MM.1S (cell line): ENCODE data around the gene RBFOX1.

ENCODE experiments used
- DNase-seq: peaks from one replicate; pipeline ENCODE4 v3.0.0-alpha.2; 2015
- H2AFZ ChIP-seq: fragments of 300-600 bp; sonication (generic); 2 replicates; pipeline ENCODE4 v1.6.0; 2016; ENCODE audit warnings: antibody characterized with exemption, low read length
- H3F3A ChIP-seq: fragments of 300-600 bp; sonication (generic); 2 replicates; pipeline ENCODE4 v1.6.1; 2016; ENCODE audit warnings: mild to moderate bottlenecking, antibody characterized with exemption, low read length, moderate library complexity, mixed read lengths; ENCODE audit not compliant: insufficient read depth
- H3K27ac ChIP-seq: fragments of 300-600 bp; sonication (generic); 2 replicates; pipeline ENCODE4 v1.5.1; 2016; ENCODE audit warnings: mild to moderate bottlenecking, low read length
- H3K27me3 ChIP-seq: fragments of 300-600 bp; sonication (generic); replicated peaks from 2 replicates; pipeline ENCODE4 v1.6.0; 2016; ENCODE audit warnings: low read length; ENCODE audit not compliant: insufficient read depth
- H3K36me3 ChIP-seq: fragments of 300-600 bp; sonication (generic); replicated peaks from 2 replicates; pipeline ENCODE4 v1.6.1; 2016; ENCODE audit warnings: mild to moderate bottlenecking, low read length, mixed read lengths; ENCODE audit not compliant: insufficient read depth
- H3K4me1 ChIP-seq: fragments of 300-600 bp; sonication (generic); 2 replicates; pipeline ENCODE4 v1.6.1; 2016; ENCODE audit warnings: low read length, mixed read lengths
- H3K4me2 ChIP-seq: fragments of 300-600 bp; sonication (generic); 2 replicates; pipeline ENCODE4 v1.6.0; 2016; ENCODE audit warnings: low read depth, low read length
- H3K4me3 ChIP-seq: fragments of 300-600 bp; sonication (generic); 2 replicates; pipeline ENCODE4 v1.5.1; 2016; ENCODE audit warnings: low read length, mixed read lengths
- H3K79me2 ChIP-seq: fragments of 300-600 bp; sonication (generic); 2 replicates; pipeline ENCODE4 v1.6.1; 2016; ENCODE audit warnings: mixed run types, low read length, mixed read lengths
- H3K9ac ChIP-seq: fragments of 300-600 bp; sonication (generic); 2 replicates; pipeline ENCODE4 v1.6.1; 2016; ENCODE audit warnings: low read length, mixed read lengths
- H3K9me2 ChIP-seq: fragments of 300-600 bp; sonication (generic); replicated peaks from 2 replicates; pipeline ENCODE4 v1.6.1; 2016; ENCODE audit warnings: mild to moderate bottlenecking, low read length, mixed read lengths; ENCODE audit not compliant: insufficient read depth
- H3K9me3 ChIP-seq: fragments of 300-600 bp; sonication (generic); replicated peaks from 2 replicates; pipeline ENCODE4 v1.6.1; 2016; ENCODE audit warnings: mild to moderate bottlenecking, low read length, mixed read lengths; ENCODE audit not compliant: insufficient read depth
- H4K20me1 ChIP-seq: fragments of 300-600 bp; sonication (generic); 2 replicates; pipeline ENCODE4 v1.6.1; 2016; ENCODE audit warnings: mild to moderate bottlenecking, low read length, moderate library complexity, mixed read lengths; ENCODE audit not compliant: insufficient read depth
- EZH2 ChIP-seq: fragments of 300-600 bp; sonication (generic); optimal IDR thresholded peaks from 2 replicates; pipeline ENCODE3; 2017; ENCODE audit warnings: low read depth, mild to moderate bottlenecking, antibody characterized with exemption, low read length, mixed read lengths
- EZH2phosphoT487 ChIP-seq: fragments of 300-600 bp; sonication (generic); IDR thresholded peaks from 2 replicates; pipeline ENCODE4 v1.6.1; 2018; ENCODE audit warnings: antibody characterized with exemption, low read length
- TF ChIP-seq, protein P1 (sequence below): fragments of 300-600 bp; sonication (generic); IDR thresholded peaks from 2 replicates; pipeline ENCODE4 v1.5.1; 2016; ENCODE audit warnings: antibody characterized with exemption, low read length, mixed read lengths

Gene RBFOX1

DNA sequence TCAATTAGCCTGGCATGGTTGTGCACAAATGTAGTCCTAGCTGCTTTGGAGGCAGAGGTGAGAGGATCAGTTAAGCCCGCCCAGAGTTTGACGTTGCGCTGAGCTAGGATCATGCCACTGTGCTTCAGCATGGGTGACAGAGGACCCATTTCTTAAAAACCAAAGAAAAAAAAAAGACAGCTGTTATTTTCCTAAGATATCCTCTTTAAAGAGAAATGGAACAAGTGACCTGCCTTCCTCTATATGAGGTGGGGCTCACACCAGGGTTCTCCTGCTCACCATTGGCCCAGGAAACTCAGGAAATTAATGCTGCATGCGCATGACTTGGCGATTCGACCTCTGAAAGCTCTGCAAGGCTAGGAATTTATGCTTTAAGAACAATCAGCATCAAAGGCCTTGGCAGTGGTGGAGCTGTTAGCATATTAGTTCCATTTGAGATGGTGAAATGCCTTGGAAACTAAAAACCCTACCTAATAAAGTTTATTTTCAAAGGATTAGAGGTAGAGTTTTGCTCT lies 108.3 kb downstream of the RBFOX1 start:
- Histone ChIP-seq H3K27me3 (no peaks in the 10 kb centered on the region), H3K27ac (no peak overlapping the region), H3K79me2 (no peaks in the 10 kb centered on the region), H3K9ac (no peak overlapping the region), H3K4me2 (no peak overlapping the region), H3K36me3 (no peaks in the 10 kb centered on the region), H2AFZ (no peak overlapping the region), H4K20me1 (no peaks in the 10 kb centered on the region), H3K9me3 (no peaks in the 10 kb centered on the region), H3K4me1 (no peaks in the 10 kb centered on the region), H3K4me3 (no peak overlapping the region), H3F3A (no peaks in the 10 kb centered on the region), H3K9me2 (no peaks in the 10 kb centered on the region)
- no peak for DNase-seq
- TF ChIP-seq EZH2 = no peak
- TF ChIP-seq, protein P1, sequence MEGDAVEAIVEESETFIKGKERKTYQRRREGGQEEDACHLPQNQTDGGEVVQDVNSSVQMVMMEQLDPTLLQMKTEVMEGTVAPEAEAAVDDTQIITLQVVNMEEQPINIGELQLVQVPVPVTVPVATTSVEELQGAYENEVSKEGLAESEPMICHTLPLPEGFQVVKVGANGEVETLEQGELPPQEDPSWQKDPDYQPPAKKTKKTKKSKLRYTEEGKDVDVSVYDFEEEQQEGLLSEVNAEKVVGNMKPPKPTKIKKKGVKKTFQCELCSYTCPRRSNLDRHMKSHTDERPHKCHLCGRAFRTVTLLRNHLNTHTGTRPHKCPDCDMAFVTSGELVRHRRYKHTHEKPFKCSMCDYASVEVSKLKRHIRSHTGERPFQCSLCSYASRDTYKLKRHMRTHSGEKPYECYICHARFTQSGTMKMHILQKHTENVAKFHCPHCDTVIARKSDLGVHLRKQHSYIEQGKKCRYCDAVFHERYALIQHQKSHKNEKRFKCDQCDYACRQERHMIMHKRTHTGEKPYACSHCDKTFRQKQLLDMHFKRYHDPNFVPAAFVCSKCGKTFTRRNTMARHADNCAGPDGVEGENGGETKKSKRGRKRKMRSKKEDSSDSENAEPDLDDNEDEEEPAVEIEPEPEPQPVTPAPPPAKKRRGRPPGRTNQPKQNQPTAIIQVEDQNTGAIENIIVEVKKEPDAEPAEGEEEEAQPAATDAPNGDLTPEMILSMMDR = no peak
- TF ChIP-seq EZH2phosphoT487 = no peak

DNA sequence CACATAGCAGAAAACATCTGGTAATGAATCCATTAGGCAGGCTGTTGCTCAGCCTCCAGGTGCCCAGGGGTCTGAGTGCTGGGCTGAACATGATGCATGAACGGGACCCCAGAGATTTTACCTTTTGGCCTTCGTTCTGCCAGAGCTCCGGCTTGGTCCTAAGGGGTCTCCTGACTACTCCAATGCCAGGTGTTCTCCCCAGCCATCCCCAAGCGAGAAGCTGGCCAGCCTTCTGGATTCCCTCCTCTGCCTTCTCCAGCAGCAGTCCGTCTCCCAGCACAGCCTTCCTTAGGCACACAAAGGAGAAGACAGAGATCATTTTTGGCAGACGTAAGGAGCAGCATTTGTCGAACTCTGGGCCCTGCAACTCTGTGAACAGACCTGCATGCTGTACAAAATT lies 109.4 kb downstream of the RBFOX1 start:
- no peaks in the 10 kb centered on the region for H3K4me1 ChIP-seq
- TF ChIP-seq, protein P1 = no peak
- TF ChIP-seq EZH2phosphoT487 (no peak), EZH2 (no peak)

DNA sequence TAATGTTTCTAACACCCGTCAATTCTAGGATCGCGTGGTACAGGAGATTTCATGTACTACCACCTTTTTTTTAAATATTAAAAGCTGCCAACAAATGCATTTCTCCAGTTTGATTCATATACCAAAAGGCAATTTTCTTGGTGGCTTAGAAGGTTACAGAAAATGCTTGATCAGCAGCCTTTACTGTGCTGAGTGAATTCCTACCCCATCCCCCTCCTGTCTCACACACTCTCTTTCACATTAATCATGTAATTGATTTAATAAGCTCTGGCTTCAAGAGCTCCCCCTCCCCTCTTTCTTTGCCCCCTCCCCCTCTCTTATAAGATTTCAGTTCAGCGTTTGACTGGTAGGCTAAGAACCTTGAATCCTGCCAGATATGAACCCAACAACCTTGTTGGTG lies 110.5 kb downstream of the RBFOX1 start:
- Histone ChIP-seq H3K4me2 (no peak overlapping the region), H2AFZ (no peak overlapping the region), H3K36me3 (no peaks in the 10 kb centered on the region), H3K79me2 (no peaks in the 10 kb centered on the region), H3F3A (no peaks in the 10 kb centered on the region), H3K4me1 (no peaks in the 10 kb centered on the region), H3K4me3 (no peak overlapping the region), H3K27me3 (no peaks in the 10 kb centered on the region), H4K20me1 (no peaks in the 10 kb centered on the region), H3K9me2 (no peaks in the 10 kb centered on the region), H3K27ac (no peak overlapping the region), H3K9ac (no peak overlapping the region), H3K9me3 (no peaks in the 10 kb centered on the region)
- TF ChIP-seq EZH2phosphoT487 = no peak
- TF ChIP-seq, protein P1 = no peak
- no peak for TF ChIP-seq EZH2
- DNase-seq = no peak

More for the DNA sequence above, 109.4 kb downstream of the RBFOX1 start:
- H3K4me2 ChIP-seq = no peak overlapping the region
- no peaks in the 10 kb centered on the region for H3F3A ChIP-seq
- H3K79me2 ChIP-seq = no peaks in the 10 kb centered on the region
- no peaks in the 10 kb centered on the region for H3K9me2 ChIP-seq
- no peak overlapping the region for H3K4me3 ChIP-seq
- H3K27me3 ChIP-seq = no peaks in the 10 kb centered on the region
- H4K20me1 ChIP-seq = no peaks in the 10 kb centered on the region
- no peak overlapping the region for H3K9ac ChIP-seq
- H2AFZ ChIP-seq = no peak overlapping the region
- no peak overlapping the region for H3K27ac ChIP-seq
- H3K36me3 ChIP-seq = no peaks in the 10 kb centered on the region
- no peaks in the 10 kb centered on the region for H3K9me3 ChIP-seq
- DNase-seq = no peak
